Activated CD8-positive, alpha-beta memory T cell treated with anti-CD3 and anti-CD28 coated beads for 24 hours (primary cell): ENCODE measurements around the gene NPDC1.

Experiments
- DNase-seq: peaks from one replicate; pipeline ENCODE4 v3.0.0-alpha.2; 2020

Gene NPDC1

GRCh38 chr9:136990242-136990911, 55.6 kb downstream of the NPDC1 start:
- DNase-seq = no peak
